HepG2 (cell line): ENCODE results near the gene PIGO. TPM values are rescaled to one million over a fixed set of nuclear protein-coding genes. Genes with fewer than 3 reads are reported as not detected.

ENCODE experiments used
- CAMTA2 ChIP-seq: sonication (generic); formaldehyde crosslinking; IDR thresholded peaks from 2 replicates; pipeline ENCODE4 v1.4.0; 2020; ENCODE audit warnings: mild to moderate bottlenecking, missing genetic modification reagents, borderline replicate concordance
- ELF4 ChIP-seq: sonication (generic); formaldehyde crosslinking; IDR thresholded peaks from 2 replicates; pipeline ENCODE4 v1.5.0; 2020; ENCODE audit warnings: missing genetic modification reagents, mild to moderate bottlenecking, moderate library complexity, borderline replicate concordance
- FOXA1 ChIP-seq, 2 experiments: fragments of 450-650 bp in 1 of 2; sonication (generic) in 1 of 2; formaldehyde crosslinking in 1 of 2; IDR thresholded peaks; 2 replicates each; pipeline versions ENCODE4 v1.4.0 to v1.6.1; 2016 to 2020; ENCODE audit warnings: missing genetic modification reagents in 1 of 2
- KLF12 ChIP-seq: sonication (generic); formaldehyde crosslinking; IDR thresholded peaks from 2 replicates; pipeline ENCODE4 v1.4.0; 2020; ENCODE audit warnings: missing genetic modification reagents, borderline replicate concordance
- MXD4 ChIP-seq: IDR thresholded peaks from 2 replicates; pipeline ENCODE4 v1.6.1; 2016; ENCODE audit warnings: mild to moderate bottlenecking, missing biosample characterization, missing genetic modification reagents
- NFYC ChIP-seq: IDR thresholded peaks from 2 replicates; pipeline ENCODE4 v1.6.1; 2016; ENCODE audit warnings: missing genetic modification reagents, missing compliant biosample characterization
- PRPF4 ChIP-seq: fragments of 200-400 bp; formaldehyde crosslinking; IDR thresholded peaks from 2 replicates; pipeline ENCODE4 v1.6.1; 2016; ENCODE audit warnings: low read length, low read depth; ENCODE audit not compliant: poor library complexity, severe bottlenecking
- SIX1 ChIP-seq: sonication (generic); formaldehyde crosslinking; IDR thresholded peaks from 2 replicates; pipeline ENCODE4 v1.4.0; 2020; ENCODE audit warnings: missing genetic modification reagents, borderline replicate concordance
- TP53 ChIP-seq: sonication (generic); formaldehyde crosslinking; conservative IDR thresholded peaks from 2 replicates; pipeline ENCODE4 v1.4.0; 2020; ENCODE audit warnings: missing genetic modification reagents
- WIZ ChIP-seq: sonication (generic); formaldehyde crosslinking; IDR thresholded peaks from 2 replicates; pipeline ENCODE4 v1.5.1; 2020; ENCODE audit warnings: mild to moderate bottlenecking, missing genetic modification reagents
- ZBTB42 ChIP-seq: sonication (generic); formaldehyde crosslinking; IDR thresholded peaks from 2 replicates; pipeline ENCODE4 v1.5.0; 2020; ENCODE audit warnings: mild to moderate bottlenecking, missing genetic modification reagents
- ZNF251 ChIP-seq: sonication (generic); formaldehyde crosslinking; IDR thresholded peaks from 2 replicates; pipeline ENCODE4 v1.9.0; 2021; ENCODE audit warnings: mild to moderate bottlenecking, missing genetic modification reagents
- ZNF430 ChIP-seq: sonication (generic); formaldehyde crosslinking; IDR thresholded peaks from 2 replicates; pipeline ENCODE4 v1.9.0; 2021; ENCODE audit warnings: mild to moderate bottlenecking, missing genetic modification reagents
- ZNF543 ChIP-seq: sonication (generic); formaldehyde crosslinking; IDR thresholded peaks from 2 replicates; pipeline ENCODE4 v1.4.0; 2020; ENCODE audit warnings: mild to moderate bottlenecking, missing genetic modification reagents
- ZNF550 ChIP-seq: sonication (generic); formaldehyde crosslinking; IDR thresholded peaks from 2 replicates; pipeline ENCODE4 v1.4.0; 2020; ENCODE audit warnings: mild to moderate bottlenecking, missing genetic modification reagents, borderline replicate concordance
- ZNF556 ChIP-seq: sonication (generic); formaldehyde crosslinking; IDR thresholded peaks from 2 replicates; pipeline ENCODE4 v1.4.0; 2020; ENCODE audit warnings: mild to moderate bottlenecking, missing genetic modification reagents, borderline replicate concordance
- ZNF737 ChIP-seq: sonication (generic); formaldehyde crosslinking; IDR thresholded peaks from 2 replicates; pipeline ENCODE4 v1.5.0; 2020; ENCODE audit warnings: missing genetic modification reagents, mild to moderate bottlenecking, borderline replicate concordance
- polyA plus RNA-seq, 8 experiments: library from polyadenylated mRNA; depleted of rRNA in 3 of 8; stranded (reverse) in 7 of 8; unstranded in 1 of 8; fragments of >200 nt; fragmentation: Illumina TruSeq in 4 of 8; extraction: Trizol in 4 of 8; gene quantifications; 2 replicates each; pipeline versions ENCODE4 v1.2.1 to v1.2.3, GENCODE V29; 2011 to 2016; ENCODE audit warnings: low read depth in 4 of 8, missing spikeins in 1 of 8, mixed read lengths in 1 of 8; ENCODE audit not compliant: insufficient read depth in 1 of 8
- total RNA-seq, 5 experiments: library from RNA; depleted of rRNA; stranded (reverse); fragments of >200 nt; fragmentation: Illumina TruSeq; extraction: Trizol; gene quantifications; 2 replicates each; pipeline ENCODE4 v1.2.3, GENCODE V29; 2016; ENCODE audit warnings: low read depth in 1 of 5
- TF ChIP-seq, protein P1 (sequence below): sonication (generic); formaldehyde crosslinking; conservative IDR thresholded peaks from 2 replicates; pipeline ENCODE4 v1.8.0; 2022; ENCODE audit warnings: mild to moderate bottlenecking, moderate library complexity, missing genetic modification reagents
- TF ChIP-seq, protein P2 (sequence below): sonication (generic); formaldehyde crosslinking; IDR thresholded peaks from 2 replicates; pipeline ENCODE4 v1.9.0; 2021; ENCODE audit warnings: missing genetic modification reagents, borderline replicate concordance
- TF ChIP-seq, protein P3 (sequence below): sonication (generic); formaldehyde crosslinking; IDR thresholded peaks from 2 replicates; pipeline ENCODE4 v1.8.1; 2023; ENCODE audit warnings: mild to moderate bottlenecking, inconsistent platforms, moderate library complexity, missing genetic modification reagents, borderline replicate concordance
- TF ChIP-seq, protein P4 (sequence below): sonication (generic); formaldehyde crosslinking; IDR thresholded peaks from 2 replicates; pipeline ENCODE4 v1.4.0; 2020; ENCODE audit warnings: missing genetic modification reagents, borderline replicate concordance

Gene PIGO
- total and polyA plus RNA-seq, 2 of the 13 experiments (the other 11 are each of a cell fraction or from before 2014, with no cell fraction given), result 20.5 to 26.2 TPM

DNA sequence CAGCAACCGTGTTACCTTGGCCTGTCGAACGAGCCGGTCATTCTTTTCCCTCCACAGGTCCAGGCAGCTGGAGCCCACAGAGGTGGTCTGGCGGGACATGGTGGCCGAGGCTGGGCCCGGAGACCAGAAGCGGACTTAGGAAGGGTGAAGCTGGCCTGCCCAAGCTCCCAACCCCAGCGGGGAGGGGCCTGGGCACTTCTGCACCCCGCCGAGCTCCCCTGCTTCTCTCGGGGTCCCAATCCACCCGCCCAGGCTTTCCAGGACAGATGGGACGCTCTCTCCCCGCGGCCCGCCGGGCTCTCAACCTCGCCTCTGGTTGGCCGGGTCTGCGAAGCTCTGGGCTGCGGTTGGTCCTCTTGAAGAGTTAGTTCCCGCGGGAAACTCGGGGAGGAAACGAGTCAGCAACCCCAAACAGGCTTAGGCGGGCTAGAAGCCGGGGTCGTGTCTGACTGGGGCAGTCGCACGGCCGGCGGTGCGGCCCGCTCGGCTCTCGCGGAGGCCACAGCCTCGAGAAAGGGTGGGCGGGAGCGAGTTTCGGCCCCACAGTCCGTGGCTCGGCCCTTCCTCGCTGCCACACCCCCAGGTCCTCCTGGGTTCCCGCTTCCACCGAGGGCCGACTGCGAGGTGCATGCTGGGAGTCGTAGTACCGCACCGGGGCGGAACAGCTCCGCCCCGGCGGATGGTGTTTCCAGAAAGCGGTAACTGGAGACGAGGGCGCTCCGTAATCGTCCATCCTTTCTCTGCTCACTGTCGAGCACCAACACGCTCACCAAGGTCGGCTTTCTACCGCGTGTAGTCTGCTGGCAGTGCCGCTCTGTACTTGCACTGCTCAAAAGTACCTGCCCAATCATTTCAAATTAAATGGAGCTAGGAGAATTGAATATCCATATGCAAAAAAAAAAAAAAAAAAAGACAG lies 16.7 kb downstream of the PIGO start, which contains the start of gene FANCG (continued):
- TF ChIP-seq ZNF430, result peak; percentile 30; the same call in 1 of the 2 replicates
- TF ChIP-seq PRPF4, result no peak
- TF ChIP-seq ZBTB42, result no peak; the same call in 1 of the 2 replicates
- TF ChIP-seq, protein P1, sequence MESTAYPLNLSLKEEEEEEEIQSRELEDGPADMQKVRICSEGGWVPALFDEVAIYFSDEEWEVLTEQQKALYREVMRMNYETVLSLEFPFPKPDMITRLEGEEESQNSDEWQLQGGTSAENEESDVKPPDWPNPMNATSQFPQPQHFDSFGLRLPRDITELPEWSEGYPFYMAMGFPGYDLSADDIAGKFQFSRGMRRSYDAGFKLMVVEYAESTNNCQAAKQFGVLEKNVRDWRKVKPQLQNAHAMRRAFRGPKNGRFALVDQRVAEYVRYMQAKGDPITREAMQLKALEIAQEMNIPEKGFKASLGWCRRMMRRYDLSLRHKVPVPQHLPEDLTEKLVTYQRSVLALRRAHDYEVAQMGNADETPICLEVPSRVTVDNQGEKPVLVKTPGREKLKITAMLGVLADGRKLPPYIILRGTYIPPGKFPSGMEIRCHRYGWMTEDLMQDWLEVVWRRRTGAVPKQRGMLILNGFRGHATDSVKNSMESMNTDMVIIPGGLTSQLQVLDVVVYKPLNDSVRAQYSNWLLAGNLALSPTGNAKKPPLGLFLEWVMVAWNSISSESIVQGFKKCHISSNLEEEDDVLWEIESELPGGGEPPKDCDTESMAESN (CRISPR knock-in tag), result peak; percentile 44; the same call in 1 of the 2 replicates
- TF ChIP-seq ZNF556, result peak; percentile 62; the same call in 1 of the 2 replicates
- TF ChIP-seq, protein P2, sequence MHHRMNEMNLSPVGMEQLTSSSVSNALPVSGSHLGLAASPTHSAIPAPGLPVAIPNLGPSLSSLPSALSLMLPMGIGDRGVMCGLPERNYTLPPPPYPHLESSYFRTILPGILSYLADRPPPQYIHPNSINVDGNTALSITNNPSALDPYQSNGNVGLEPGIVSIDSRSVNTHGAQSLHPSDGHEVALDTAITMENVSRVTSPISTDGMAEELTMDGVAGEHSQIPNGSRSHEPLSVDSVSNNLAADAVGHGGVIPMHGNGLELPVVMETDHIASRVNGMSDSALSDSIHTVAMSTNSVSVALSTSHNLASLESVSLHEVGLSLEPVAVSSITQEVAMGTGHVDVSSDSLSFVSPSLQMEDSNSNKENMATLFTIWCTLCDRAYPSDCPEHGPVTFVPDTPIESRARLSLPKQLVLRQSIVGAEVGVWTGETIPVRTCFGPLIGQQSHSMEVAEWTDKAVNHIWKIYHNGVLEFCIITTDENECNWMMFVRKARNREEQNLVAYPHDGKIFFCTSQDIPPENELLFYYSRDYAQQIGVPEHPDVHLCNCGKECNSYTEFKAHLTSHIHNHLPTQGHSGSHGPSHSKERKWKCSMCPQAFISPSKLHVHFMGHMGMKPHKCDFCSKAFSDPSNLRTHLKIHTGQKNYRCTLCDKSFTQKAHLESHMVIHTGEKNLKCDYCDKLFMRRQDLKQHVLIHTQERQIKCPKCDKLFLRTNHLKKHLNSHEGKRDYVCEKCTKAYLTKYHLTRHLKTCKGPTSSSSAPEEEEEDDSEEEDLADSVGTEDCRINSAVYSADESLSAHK, result no peak
- no peak for TF ChIP-seq ZNF251
- TF ChIP-seq ELF4 (CRISPR knock-in tag), result peak; percentile 43; the same call in 1 of the 2 replicates
- TF ChIP-seq ZNF543, result no peak
- peak; percentile 61; the same call in 1 of the 2 replicates for TF ChIP-seq KLF12
- no peak for TF ChIP-seq CAMTA2 (CRISPR knock-in tag)
- peak; percentile 56; the same call in 1 of the 2 replicates for TF ChIP-seq MXD4
- TF ChIP-seq NFYC (CRISPR knock-in tag), result peak; percentile 81
- TF ChIP-seq ZNF737 (CRISPR knock-in tag), result 0 out of 2 replicates have a peak, but pooled peaks have one; percentile 6
- TF ChIP-seq ZNF550 (CRISPR knock-in tag), result no peak
- TF ChIP-seq, protein P3, sequence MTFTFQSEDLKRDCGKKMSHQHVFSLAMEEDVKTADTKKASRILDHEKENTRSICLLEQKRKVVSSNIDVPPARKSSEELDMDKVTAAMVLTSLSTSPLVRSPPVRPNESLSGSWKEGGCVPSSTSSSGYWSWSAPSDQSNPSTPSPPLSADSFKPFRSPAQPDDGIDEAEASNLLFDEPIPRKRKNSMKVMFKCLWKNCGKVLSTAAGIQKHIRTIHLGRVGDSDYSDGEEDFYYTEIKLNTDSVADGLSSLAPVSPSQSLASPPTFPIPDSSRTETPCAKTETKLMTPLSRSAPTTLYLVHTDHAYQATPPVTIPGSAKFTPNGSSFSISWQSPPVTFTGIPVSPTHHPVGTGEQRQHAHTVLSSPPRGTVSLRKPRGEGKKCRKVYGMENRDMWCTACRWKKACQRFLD (CRISPR knock-in tag), result peak; percentile 72; the same call in 1 of the 2 replicates
- no peak for TF ChIP-seq TP53 (CRISPR knock-in tag)
- TF ChIP-seq WIZ (CRISPR knock-in tag), result no peak
- no peak for TF ChIP-seq FOXA1 (IDR thresholded peaks at IDR 0.05)
- peak; percentile 12; the same call in 1 of the 2 replicates for TF ChIP-seq FOXA1 (CRISPR knock-in tag; IDR thresholded peaks at IDR 0.05)
- TF ChIP-seq SIX1 (CRISPR knock-in tag), result peak; percentile 93; the same call in 1 of the 2 replicates
- TF ChIP-seq, protein P4, sequence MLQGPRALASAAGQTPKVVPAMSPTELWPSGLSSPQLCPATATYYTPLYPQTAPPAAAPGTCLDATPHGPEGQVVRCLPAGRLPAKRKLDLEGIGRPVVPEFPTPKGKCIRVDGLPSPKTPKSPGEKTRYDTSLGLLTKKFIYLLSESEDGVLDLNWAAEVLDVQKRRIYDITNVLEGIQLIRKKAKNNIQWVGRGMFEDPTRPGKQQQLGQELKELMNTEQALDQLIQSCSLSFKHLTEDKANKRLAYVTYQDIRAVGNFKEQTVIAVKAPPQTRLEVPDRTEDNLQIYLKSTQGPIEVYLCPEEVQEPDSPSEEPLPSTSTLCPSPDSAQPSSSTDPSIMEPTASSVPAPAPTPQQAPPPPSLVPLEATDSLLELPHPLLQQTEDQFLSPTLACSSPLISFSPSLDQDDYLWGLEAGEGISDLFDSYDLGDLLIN, result no peak
